Measurements from ENCODE around the gene CFAP68. TPM values are rescaled to one million over a fixed set of nuclear protein-coding genes. Genes with fewer than 3 reads are reported as not detected.

CFAP68 gene
- total RNA-seq, 1 donor from 2014 or later, result 17.2 TPM

- no peak for DNase-seq (ENCODE audit: extremely low spot score, unreplicated experiment)
- peaks cover 8% of the 10 kb centered on the region for H3K36me3 Mint-ChIP-seq (ENCODE audit: unreplicated experiment)
- H3K4me1 Mint-ChIP-seq (ENCODE audit: unreplicated experiment), result peaks cover 29% of the 10 kb centered on the region
- H3K27ac Mint-ChIP-seq (ENCODE audit: unreplicated experiment), result no peak overlapping the region
- H3K27me3 Mint-ChIP-seq (ENCODE audit: unreplicated experiment), result no peaks in the 10 kb centered on the region
- H3K4me3 Mint-ChIP-seq (ENCODE audit: unreplicated experiment), result no peak overlapping the region
- no peaks in the 10 kb centered on the region for H3K9me3 Mint-ChIP-seq (ENCODE audit: unreplicated experiment)
- no peak for TF ChIP-seq CTCF (IDR thresholded peaks at IDR 0.05)
Measured at GRCh38 chr11:111843661-111844060, 35.7 kb upstream of the CFAP68 start.

- H3K27me3 Mint-ChIP-seq (ENCODE audit: unreplicated experiment), result no peaks in the 10 kb centered on the region
- peaks cover 22% of the 10 kb centered on the region for H3K4me1 Mint-ChIP-seq (ENCODE audit: unreplicated experiment)
- peaks cover 13% of the 10 kb centered on the region for H3K36me3 Mint-ChIP-seq (ENCODE audit: unreplicated experiment)
- no peak overlapping the region for H3K27ac Mint-ChIP-seq (ENCODE audit: unreplicated experiment)
- no peak for TF ChIP-seq CTCF (IDR thresholded peaks at IDR 0.05)
- no peaks in the 10 kb centered on the region for H3K9me3 Mint-ChIP-seq (ENCODE audit: unreplicated experiment)
- DNase-seq (ENCODE audit: extremely low spot score, unreplicated experiment), result no peak
- H3K4me3 Mint-ChIP-seq (ENCODE audit: unreplicated experiment), result no peak overlapping the region
Measured at GRCh38 chr11:111845276-111846028, 33.9 kb upstream of the CFAP68 start.

GRCh38 chr11:111846063-111846462 lies 33.3 kb upstream of the CFAP68 start:
- Mint-ChIP-seq H3K36me3 (ENCODE audit: unreplicated experiment) (peaks cover 13% of the 10 kb centered on the region), H3K27me3 (ENCODE audit: unreplicated experiment) (no peaks in the 10 kb centered on the region), H3K4me1 (ENCODE audit: unreplicated experiment) (peaks cover 19% of the 10 kb centered on the region), H3K4me3 (ENCODE audit: unreplicated experiment) (no peak overlapping the region), H3K27ac (ENCODE audit: unreplicated experiment) (peak overlapping the region; percentile 7), H3K9me3 (ENCODE audit: unreplicated experiment) (no peaks in the 10 kb centered on the region)
- DNase-seq (ENCODE audit: extremely low spot score, unreplicated experiment), result no peak
- no peak for TF ChIP-seq CTCF (IDR thresholded peaks at IDR 0.05)

- no peak for TF ChIP-seq CTCF (IDR thresholded peaks at IDR 0.05)
- H3K4me3 Mint-ChIP-seq (ENCODE audit: unreplicated experiment), result no peak overlapping the region
- no peaks in the 10 kb centered on the region for H3K9me3 Mint-ChIP-seq (ENCODE audit: unreplicated experiment)
- no peaks in the 10 kb centered on the region for H3K27me3 Mint-ChIP-seq (ENCODE audit: unreplicated experiment)
- no peak overlapping the region for H3K27ac Mint-ChIP-seq (ENCODE audit: unreplicated experiment)
- H3K4me1 Mint-ChIP-seq (ENCODE audit: unreplicated experiment), result peaks cover 14% of the 10 kb centered on the region
- DNase-seq (ENCODE audit: extremely low spot score, unreplicated experiment), result no peak
- peaks cover 12% of the 10 kb centered on the region for H3K36me3 Mint-ChIP-seq (ENCODE audit: unreplicated experiment)
Measured at GRCh38 chr11:111846636-111847035, 32.7 kb upstream of the CFAP68 start.

GRCh38 chr11:111849631-111850030 lies 29.7 kb upstream of the CFAP68 start:
- peaks cover 13% of the 10 kb centered on the region for H3K4me1 Mint-ChIP-seq (ENCODE audit: unreplicated experiment)
- no peaks in the 10 kb centered on the region for H3K27me3 Mint-ChIP-seq (ENCODE audit: unreplicated experiment)
- no peak overlapping the region for H3K4me3 Mint-ChIP-seq (ENCODE audit: unreplicated experiment)
- peaks cover 22% of the 10 kb centered on the region for H3K36me3 Mint-ChIP-seq (ENCODE audit: unreplicated experiment)
- no peak for TF ChIP-seq CTCF (IDR thresholded peaks at IDR 0.05)
- H3K9me3 Mint-ChIP-seq (ENCODE audit: unreplicated experiment), result no peaks in the 10 kb centered on the region
- DNase-seq (ENCODE audit: extremely low spot score, unreplicated experiment), result no peak
- H3K27ac Mint-ChIP-seq (ENCODE audit: unreplicated experiment), result no peak overlapping the region

Data from osteocyte (in vitro differentiated cells).